DMS79 (cell line): ENCODE measurements around the gene TRMT2A.

Experiments
- DNase-seq: peaks from one replicate; lab custom pipeline; 2025; lab: John Stamatoyannopoulos, UW

TRMT2A gene

DNA sequence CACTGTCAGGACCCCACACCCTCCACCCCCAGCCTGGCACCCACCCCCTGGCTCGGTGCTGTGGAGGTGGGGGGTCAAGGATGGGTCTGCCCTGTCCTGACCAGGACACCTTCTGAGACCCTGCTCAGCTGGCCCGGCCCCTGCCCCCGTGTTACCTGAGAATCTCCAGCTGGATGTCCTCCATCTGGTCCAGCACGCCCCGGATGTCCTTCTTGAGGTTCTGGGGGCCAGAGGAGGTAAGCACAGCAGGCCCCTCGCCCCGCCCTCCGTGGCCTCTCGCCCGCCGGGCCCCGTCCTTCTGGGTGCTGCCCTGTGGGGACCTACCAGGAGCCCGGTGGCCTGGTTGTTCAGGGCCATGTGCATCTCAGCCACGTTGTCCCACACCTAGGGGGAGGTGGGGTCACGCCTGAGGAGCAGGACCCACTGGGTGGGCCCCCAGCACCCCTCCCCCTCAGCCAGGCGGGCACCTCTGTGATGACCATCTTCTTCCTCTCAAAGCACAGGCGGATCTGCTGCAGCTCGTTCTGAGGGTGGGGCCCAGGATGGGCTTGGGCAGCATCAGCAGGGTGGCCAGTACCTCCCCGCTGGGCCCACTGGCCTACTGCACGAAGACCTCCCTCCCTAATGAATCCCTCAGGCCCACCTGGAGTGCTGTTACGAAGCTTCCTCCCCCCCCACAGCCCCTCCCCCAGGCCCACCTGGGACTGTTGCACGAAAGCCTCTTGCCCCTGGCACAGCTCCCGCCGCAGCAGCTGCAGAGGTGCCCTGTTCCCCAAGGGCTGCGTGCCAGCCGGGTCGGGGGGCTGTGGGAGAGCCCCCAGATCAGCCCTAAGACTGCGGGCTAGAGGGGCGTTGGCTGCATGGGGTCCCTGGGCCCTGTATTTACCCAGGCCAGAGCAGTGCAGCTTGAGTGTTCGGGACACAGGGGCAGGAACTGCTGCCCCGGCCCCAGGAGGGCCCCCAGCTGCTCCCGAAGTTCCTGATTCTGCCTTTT lies 32.5 kb upstream of the TRMT2A start:
- DNase-seq, result no peak

GRCh38 chr22:20148414-20148813 lies 31.4 kb upstream of the TRMT2A start:
- DNase-seq, result no peak

DNA sequence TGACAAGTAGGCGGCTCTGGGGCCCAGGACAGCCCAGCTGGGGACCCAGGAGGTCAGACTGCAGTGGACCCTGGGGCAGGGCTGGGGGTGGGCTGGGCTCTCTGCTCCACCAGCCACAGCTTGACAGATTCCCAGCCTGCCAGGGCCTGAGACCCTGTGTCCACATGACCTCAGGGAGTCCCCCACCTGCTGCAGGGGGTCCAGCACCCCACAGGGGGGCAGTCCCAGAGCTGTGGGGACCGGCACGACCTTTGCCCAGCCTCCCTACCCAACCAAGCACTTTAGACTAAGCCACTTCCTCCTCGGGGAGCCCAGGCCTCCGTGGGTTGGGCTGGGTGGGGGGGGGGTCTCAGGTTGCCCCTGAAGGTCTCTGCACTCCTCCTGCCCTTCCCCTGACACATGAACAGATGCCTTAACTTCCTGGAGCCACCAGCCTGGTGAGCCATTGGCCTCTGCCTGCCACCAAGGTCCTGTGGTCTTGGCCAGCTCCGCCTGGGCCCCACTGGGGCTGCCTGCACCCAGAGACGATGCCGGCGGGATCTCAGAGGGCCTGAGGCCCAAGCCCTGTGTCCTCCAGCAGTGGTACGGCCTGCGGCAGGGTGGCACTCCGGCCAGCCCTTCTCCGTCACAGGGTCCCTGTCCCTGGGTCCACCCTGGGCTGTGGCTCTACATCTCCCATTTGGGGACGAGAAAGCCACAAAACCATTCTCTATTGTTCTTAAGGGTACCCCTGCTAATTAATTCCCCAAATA lies 30.4 kb upstream of the TRMT2A start:
- DNase-seq, result no peak

DNA sequence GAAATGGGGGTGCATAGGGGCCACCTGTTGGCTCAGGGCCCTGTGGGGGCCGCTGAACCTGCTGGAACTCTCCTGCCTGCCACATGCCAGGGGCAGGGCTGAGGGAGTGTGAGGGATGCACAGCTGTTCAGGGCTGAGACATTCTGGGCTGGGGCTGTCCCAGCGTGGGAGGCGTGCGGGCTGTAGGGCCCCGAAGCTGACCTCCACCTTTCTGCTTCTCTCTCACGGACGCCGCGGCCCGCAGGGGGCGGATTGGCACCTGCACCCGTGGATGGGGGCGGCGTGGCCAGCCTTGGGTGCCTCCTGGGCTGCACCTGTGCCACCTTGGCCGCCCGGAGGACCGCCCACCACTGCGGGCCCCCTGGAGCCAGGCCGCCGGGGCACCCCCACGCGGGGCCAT lies 29.8 kb upstream of the TRMT2A start:
- DNase-seq, result no peak

GRCh38 chr22:20145832-20146223 lies 28.8 kb upstream of the TRMT2A start:
- DNase-seq, result no peak

DNA sequence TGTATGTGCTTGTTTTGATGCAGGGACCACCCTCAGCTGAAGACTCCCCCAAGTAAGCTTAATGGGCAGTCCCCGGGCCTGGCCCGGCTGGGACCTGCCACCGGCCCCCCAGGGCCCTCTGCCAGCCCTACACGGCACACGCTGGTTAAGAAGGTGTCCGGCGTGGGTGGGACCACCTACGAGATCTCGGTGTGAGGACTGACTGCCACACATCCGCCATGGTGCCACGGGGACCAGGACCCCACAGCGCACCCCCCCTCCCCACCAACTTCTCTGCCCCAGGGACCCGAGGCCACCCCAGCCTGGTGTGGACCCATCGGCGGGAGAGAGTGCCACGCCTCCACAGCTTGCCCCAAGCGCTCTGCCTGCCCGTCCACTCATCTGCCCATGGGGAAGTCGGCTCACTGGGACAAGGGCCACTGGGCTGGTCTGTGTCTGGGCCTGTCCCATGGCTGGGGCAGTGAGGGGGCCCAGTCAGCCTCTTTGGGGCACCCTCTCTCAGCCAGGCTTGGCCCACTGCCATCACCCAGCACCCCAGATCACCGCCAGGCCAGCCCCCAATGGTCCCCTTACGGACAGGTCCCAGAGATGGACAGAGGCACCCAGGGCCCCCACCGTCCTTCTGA lies 28.3 kb upstream of the TRMT2A start:
- DNase-seq, result no peak

DNA sequence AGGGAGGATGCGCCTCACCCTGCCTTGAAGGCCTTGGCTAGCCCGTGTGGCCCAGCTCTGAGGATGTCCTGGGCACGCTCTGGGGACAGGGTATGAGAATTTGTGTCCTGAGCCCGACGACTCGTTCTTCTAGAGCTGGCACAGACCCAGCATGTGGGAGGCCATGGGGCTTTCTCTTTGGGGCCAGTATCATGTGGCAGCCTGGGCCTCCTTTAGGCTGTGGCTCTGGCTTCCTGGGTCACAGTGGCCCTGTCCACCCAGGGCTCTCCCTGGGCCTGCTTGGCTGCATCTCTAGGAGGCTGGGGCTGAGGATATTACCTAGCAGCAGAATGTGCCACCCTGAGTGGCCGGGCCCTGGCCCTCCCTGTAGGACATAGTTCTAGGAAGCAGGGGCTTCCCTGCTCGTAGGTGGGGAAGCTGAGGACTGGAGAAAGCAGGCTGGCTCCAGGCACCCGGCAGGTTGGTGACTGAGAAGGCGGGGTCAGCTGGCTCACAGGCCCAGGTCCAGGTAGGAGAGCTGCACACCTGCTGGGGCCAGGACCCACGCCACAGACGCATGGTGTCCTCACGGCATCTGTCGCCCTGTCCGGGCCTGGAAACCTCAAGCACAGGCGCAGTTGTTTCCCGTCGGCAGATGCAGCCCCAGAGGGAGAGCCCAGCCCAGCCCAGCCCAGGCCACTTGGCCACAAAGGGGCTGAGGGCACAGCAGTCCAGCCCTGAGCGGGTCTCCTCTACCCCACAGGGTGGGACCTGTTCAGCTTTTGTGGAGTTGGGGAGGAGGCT lies 27.0 kb upstream of the TRMT2A start:
- DNase-seq, result no peak

DNA sequence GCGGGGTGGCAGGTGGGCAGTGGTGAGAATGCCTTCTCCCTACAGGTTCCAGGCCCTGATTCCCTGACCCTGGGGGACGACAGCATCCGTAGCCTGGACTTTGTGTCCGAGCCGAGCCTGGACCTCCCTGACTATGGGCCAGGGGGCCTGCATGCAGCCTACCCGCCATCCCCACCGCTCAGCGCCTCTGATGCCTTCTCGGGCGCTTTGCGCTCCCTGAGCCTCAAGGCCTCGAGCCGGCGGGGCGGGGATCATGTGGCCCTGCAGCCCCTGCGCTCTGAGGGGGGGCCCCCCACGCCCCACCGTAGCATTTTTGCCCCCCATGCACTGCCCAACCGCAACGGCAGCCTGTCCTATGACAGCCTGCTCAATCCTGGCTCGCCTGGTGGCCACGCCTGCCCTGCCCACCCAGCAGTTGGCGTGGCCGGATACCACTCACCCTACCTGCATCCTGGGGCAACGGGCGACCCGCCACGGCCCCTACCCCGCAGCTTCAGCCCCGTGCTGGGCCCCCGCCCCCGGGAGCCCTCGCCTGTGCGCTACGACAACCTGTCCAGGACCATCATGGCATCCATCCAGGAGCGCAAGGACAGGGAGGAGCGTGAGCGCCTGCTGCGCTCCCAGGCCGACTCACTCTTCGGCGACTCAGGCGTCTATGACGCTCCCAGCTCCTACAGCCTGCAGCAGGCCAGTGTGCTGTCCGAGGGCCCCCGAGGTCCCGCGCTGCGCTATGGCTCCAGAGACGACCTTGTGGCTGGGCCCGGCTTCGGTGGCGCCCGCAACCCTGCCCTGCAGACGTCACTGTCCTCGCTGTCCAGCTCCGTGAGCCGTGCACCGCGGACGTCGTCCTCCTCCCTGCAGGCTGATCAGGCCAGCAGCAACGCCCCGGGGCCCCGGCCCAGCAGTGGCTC lies 25.9 kb upstream of the TRMT2A start:
- DNase-seq, result no peak

GRCh38 chr22:20141186-20142077 lies 24.4 kb upstream of the TRMT2A start:
- no peak for DNase-seq

DNA sequence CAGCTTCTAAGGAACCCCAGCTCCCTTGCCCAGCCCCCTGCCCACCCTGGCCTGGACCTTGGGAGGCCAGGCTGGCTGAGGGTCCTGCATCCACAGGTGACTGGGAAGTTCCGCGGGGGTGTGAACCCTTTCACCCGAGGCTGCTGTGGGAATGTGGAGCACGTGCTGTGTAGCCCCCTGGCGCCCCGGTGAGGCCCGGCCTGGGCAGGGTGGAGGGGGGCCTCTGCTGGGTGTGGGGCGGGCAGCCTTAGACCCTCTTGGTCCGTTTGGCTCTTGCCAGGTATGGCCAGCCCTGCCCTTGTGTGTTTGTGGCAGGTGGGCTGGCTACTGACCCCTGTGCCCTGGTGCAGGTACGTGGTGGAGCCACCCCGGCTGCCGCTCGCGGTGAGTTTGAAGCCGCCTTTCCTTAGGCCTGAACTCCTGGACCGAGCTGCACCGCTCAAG lies 23.5 kb upstream of the TRMT2A start:
- no peak for DNase-seq

- DNase-seq, result no peak
Measured at GRCh38 chr22:20140107-20140445, 23.1 kb upstream of the TRMT2A start.

DNA sequence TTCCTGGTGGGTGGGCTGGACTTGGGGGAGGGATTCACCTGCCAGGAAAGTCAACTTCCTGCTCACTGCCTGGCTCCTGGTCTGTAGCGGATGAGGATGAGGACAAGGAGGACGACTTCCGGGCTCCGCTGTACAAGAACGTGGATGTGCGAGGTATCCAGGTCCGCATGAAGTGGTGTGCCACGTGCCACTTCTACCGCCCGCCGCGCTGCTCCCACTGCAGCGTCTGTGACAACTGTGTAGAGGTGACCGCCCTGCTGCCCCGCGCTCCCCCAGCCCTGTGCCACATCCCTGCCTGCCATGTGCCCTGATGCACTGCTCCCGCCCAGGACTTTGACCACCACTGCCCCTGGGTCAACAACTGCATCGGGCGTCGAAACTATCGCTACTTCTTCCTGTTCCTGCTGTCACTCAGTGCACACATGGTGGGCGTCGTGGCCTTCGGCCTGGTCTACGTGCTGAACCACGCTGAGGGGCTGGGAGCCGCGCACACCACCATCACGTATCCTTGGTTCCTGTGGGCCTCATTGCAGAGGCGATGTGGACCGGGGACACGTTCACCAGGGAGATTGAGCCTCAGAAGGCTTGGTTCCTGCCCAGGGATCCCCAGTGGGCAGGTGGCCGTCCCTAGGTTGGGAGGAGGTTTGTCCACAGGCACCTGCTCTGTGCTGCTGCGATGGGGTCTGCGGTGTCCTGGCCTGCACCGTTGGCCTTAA lies 22.5 kb upstream of the TRMT2A start:
- no peak for DNase-seq

DNA sequence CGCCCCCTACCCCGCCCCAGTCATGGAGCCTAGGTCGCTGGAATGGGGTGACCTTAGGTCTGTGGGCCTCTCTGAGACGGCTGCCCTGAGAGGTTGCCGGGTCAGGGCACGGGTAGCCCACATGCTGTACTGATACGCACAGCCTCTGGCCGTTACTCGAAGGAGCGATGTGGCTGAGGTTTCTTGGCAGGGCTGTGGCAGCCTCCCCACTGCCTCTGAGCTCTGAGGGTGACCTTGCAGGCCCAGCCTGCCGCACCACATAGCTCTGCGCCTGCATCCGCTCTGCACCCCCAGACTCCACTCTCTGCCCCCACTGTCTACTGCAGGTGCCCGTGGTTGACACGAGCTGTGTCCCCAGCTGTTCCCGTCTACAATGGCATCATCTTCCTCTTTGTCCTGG lies 21.8 kb upstream of the TRMT2A start:
- no peak for DNase-seq

- DNase-seq, result no peak
Measured at GRCh38 chr22:20138417-20138738, 21.4 kb upstream of the TRMT2A start.

DNA sequence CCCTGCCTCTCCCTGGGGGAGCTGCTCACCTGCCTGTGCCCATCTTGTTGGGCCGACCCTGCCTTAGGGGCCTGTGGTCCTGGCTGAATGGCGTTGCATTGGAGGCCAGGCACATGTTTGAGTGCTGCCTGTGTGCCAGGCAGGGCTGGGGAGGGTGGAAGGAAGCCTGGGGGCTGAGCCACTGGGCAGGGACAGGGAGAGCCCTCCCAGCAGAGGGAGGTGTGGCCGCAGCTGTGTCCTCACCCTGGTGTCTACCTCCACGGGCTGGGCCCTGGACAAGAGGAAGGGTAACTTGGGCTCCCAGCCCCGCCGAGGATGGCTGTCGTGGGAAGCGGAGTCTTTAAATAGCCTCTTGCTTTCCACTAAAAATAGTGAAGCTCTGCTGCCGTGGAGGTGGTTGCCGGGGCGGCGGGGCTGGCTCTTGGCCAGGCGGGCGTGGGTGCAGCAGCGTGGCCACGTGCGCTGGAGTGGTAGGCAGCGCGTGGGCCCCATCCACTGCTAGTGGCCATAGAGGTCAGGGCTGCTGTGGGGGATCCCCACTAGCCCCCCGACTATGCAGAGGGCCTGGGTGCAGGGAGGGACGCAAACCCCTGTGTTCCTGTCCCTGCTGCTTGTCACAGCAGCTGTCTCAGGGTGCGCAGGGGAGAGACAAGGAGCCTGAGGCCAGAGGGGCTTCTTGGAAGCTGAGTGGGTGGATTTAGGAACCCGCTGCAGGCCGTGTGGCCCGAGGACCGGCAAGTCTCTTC lies 20.8 kb upstream of the TRMT2A start:
- no peak for DNase-seq

DNA sequence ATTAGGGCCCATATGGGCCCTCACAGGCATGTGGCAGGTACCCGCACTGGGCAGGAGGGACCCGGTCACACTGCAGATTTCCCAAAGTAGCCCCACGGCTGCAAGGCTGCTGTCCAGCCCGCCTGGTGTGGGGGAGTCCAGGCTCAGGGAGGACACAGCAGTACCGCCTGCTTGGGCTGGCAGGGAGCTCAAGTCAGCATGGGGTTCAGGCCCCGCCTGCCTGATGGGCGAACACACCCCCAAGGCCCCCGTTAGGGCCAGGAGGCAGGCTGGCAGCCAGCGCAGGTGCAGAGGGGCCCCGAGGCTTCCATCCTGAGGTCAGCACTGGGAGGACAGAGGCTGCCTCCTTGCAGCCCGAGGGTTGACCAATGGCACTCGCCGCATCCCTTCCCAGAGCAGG lies 20.1 kb upstream of the TRMT2A start:
- no peak for DNase-seq

DNA sequence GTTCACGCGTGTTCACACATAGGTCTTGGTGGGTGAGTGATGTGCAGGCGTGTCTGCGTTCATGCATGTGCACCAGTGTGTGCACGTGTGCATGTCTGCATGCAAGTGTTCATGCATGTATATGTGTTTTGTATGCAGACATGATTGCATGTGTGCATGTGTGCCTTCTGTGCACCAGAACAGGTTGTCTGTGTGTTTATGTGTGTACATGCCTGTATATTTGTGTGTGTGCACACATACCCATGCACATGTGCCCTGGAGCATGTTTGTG lies 19.5 kb upstream of the TRMT2A start:
- no peak for DNase-seq

- DNase-seq, result no peak
Measured at GRCh38 chr22:20135806-20136602, 19.0 kb upstream of the TRMT2A start.
